Neural progenitor cell (in vitro differentiated cells): ENCODE results near the gene RIOK2.

Experiments used
- CTCF ChIP-seq: fragments of 200-600 bp; sonication (generic); IDR thresholded peaks from 2 replicates; pipeline ENCODE4 v1.5.1; 2017; ENCODE audit warnings: antibody characterized with exemption, mild to moderate bottlenecking
- EZH2 ChIP-seq: fragments of 200-600 bp; sonication (generic); IDR thresholded peaks from 2 replicates; pipeline ENCODE4 v1.6.1; 2017; ENCODE audit warnings: antibody characterized with exemption, mild to moderate bottlenecking, moderate library complexity
- EZH2phosphoT487 ChIP-seq: fragments of 200-600 bp; sonication (generic); IDR thresholded peaks from 2 replicates; pipeline ENCODE4 v1.6.1; 2017; ENCODE audit warnings: antibody characterized with exemption

- TF ChIP-seq EZH2 (no peak), EZH2phosphoT487 (no peak), CTCF (no peak)
Observed at GRCh38 chr5:97194366-97194765, 11.3 kb upstream of the RIOK2 start.
